ENCODE results near the gene EEPD1.

DNA sequence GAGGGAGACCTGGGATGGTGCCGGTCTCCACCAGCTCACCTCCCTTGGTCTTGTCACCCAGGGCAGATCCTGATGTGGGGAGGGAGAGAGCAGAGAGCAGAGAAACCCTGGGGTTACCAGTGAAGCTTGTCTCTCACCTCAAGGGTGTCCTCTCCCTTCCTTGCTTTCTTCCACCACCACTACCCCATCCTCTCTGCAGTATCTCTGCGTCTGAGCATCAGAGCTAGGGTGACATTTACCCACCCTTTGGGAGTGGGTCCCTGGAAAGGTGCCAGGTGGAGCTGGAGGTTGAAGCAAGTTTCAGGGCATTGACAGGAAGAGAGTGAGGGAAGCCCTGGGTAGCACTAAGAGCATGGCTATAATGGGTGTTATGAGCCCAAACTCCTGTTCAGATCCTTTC lies 161.4 kb downstream of the EEPD1 start:
- TF ChIP-seq CTCF (IDR thresholded peaks at IDR 0.05) (no peak), POLR2A (IDR thresholded peaks at IDR 0.05) (no peak)
